Ascending aorta (tissue), 2 donors: Measurements from ENCODE around the gene PBRM1. TPM values are rescaled to one million over a fixed set of nuclear protein-coding genes. Genes with fewer than 3 reads are reported as not detected.

ENCODE experiments used
- DNase-seq, 2 donors: peaks; one replicate each; pipeline ENCODE4 v3.0.0-alpha.2; 2019; ENCODE audit warnings: low spot score in 2 of 2
- H3K27ac ChIP-seq, 2 donors: fragments of 200-600 bp; sonication (generic); one replicate each; pipeline ENCODE4 v1.5.1; 2016 to 2017; ENCODE audit warnings: mild to moderate bottlenecking in 1 of 2
- H3K27me3 ChIP-seq: fragments of 200-600 bp; sonication (generic); one replicate; pipeline ENCODE4 v1.5.1; 2017
- H3K36me3 ChIP-seq, 2 donors: fragments of 200-600 bp; sonication (generic); one replicate each; pipeline ENCODE4 v1.5.1; 2016
- H3K4me1 ChIP-seq, 2 donors: fragments of 200-600 bp; sonication (generic); one replicate each; pipeline ENCODE4 v1.5.1; 2016 to 2017; ENCODE audit warnings: mild to moderate bottlenecking in 1 of 2
- H3K4me3 ChIP-seq, 2 donors: fragments of 200-600 bp; sonication (generic); one replicate each; pipeline ENCODE4 v1.5.1; 2016 to 2017; ENCODE audit warnings: mild to moderate bottlenecking in 1 of 2
- H3K9me3 ChIP-seq, 2 donors: fragments of 200-600 bp; sonication (generic); one replicate each; pipeline ENCODE4 v1.5.1; 2016
- intact Hi-C: fragments of 100-400 bp; cut with DNase I; formaldehyde crosslinking; loops from one replicate; pipeline ENCODE4 v1.15.1; 2023
- total RNA-seq: library from RNA; depleted of rRNA; stranded (reverse); fragments of >200 nt; gene quantifications from one replicate; pipeline ENCODE4 v1.1.0, GENCODE V29; 2016
- TF ChIP-seq, protein P1 (sequence below), 3 experiments: fragments of 200-600 bp in 2 of 3; fragments of 450-650 bp in 1 of 3; sonication (generic) in 2 of 3; IDR thresholded peaks; one replicate each; pipeline ENCODE4 v1.5.1; 2016 to 2019; ENCODE audit warnings: antibody characterized with exemption in 3 of 3, mild to moderate bottlenecking in 1 of 3, moderate library complexity in 1 of 3

PBRM1 gene
- total RNA-seq, 1 donor from 2014 or later, result 36.7 TPM

DNA sequence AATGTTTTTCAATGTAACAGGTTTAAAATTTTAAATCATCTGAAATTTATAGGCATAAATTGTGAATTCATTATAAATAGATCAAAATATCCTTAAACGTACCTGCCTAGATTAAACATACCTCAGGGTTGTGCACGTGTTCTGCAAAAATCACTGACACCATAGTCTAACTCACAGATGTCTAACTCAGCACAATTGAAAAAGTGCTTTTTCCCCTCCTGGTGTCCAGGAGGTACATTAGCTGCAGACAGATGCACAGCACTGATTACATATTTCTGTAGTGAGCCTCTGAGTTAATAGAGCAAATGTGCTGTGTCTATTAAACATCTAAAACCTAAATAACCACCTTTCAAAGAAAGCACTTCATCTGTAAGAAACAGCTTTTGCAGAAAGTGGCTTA lies 138.6 kb downstream of the PBRM1 start:
- intact Hi-C loops, result no loop called here
- Histone ChIP-seq H3K9me3 (no peaks in the 10 kb centered on the region), H3K27me3 (no peaks in the 10 kb centered on the region), H3K4me3 (no peak overlapping the region), H3K27ac (no peak overlapping the region), H3K36me3 (peaks cover 30 to 46% of the 10 kb centered on the region in 2 donors), H3K4me1 (no peaks in the 10 kb centered on the region)
- TF ChIP-seq, protein P1, sequence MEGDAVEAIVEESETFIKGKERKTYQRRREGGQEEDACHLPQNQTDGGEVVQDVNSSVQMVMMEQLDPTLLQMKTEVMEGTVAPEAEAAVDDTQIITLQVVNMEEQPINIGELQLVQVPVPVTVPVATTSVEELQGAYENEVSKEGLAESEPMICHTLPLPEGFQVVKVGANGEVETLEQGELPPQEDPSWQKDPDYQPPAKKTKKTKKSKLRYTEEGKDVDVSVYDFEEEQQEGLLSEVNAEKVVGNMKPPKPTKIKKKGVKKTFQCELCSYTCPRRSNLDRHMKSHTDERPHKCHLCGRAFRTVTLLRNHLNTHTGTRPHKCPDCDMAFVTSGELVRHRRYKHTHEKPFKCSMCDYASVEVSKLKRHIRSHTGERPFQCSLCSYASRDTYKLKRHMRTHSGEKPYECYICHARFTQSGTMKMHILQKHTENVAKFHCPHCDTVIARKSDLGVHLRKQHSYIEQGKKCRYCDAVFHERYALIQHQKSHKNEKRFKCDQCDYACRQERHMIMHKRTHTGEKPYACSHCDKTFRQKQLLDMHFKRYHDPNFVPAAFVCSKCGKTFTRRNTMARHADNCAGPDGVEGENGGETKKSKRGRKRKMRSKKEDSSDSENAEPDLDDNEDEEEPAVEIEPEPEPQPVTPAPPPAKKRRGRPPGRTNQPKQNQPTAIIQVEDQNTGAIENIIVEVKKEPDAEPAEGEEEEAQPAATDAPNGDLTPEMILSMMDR (IDR thresholded peaks at IDR 0.05), result no peak
- DNase-seq, result no peak

DNA sequence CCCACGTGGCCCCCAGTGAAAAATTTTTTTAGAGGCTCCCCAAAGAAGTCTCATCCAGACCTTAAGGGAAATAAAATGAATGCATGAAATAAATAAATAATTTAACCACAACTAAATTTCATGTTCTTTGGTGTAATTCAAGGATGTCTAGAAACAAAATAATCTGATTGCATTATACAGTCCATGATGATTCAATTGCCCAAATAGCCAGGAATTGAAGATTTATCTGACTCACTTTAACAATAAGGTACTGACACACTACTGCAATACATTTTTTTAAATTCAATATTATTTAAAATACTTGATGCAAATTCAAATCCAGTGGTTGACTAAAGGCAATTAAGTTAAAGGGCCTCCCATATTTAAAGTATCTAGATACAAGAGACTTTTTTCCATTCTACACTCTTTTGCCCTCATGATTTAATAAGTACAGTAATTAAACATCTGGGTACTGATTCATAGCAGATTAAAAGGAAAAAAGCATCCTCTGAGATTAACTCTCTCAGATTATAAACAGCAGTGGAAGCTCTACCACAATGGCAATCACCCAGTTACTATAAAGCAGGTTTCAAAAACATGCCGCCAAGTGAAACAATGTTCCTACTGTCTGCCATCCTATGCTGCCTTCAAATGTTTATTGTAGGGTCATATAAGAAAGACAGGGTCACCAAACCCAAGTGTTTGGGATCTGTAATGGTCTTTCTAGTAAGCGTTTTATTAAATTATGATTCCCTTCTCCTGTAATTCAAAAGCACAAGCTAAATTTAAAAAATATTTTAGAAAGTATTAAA lies 139.4 kb downstream of the PBRM1 start:
- no peaks in the 10 kb centered on the region for H3K27me3 ChIP-seq
- intact Hi-C loops, result no loop called here
- H3K36me3 ChIP-seq, result peaks cover 29 to 42% of the 10 kb centered on the region in 2 donors
- TF ChIP-seq, protein P1 (IDR thresholded peaks at IDR 0.05), result no peak
- no peak overlapping the region for H3K27ac ChIP-seq
- no peaks in the 10 kb centered on the region for H3K9me3 ChIP-seq
- no peaks in the 10 kb centered on the region for H3K4me1 ChIP-seq
- H3K4me3 ChIP-seq, result no peak overlapping the region
- no peak for DNase-seq

DNA sequence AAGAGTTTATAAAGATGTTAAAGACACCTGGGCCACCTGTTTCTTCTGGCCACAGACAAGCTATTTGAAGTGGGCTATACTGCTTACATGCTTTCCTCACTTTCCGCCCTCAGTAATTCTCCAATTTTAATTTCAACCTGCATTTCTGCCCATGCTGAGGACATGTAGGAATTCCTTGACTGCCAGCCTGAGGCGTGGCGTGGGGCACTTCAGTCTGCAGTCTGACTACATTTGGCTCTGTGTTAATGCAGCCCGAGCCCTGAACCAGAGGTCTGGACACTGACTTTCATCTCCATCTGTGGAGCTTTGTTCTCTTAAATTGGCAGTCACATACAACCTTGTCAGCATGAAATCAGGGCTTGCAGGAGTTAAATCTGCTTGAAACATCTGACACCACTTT lies 140.8 kb downstream of the PBRM1 start:
- no peak for DNase-seq
- Histone ChIP-seq H3K4me3 (no peak overlapping the region), H3K36me3 (peaks cover 17 to 36% of the 10 kb centered on the region in 2 donors), H3K27me3 (no peaks in the 10 kb centered on the region), H3K4me1 (no peaks in the 10 kb centered on the region), H3K9me3 (no peaks in the 10 kb centered on the region), H3K27ac (no peak overlapping the region)
- TF ChIP-seq, protein P1 (IDR thresholded peaks at IDR 0.05), result no peak
- intact Hi-C loops, result no loop called here

GRCh38 chr3:52541050-52541449 lies 144.7 kb downstream of the PBRM1 start:
- Histone ChIP-seq H3K27ac (no peak overlapping the region), H3K36me3 (peaks cover 0 to 17% of the 10 kb centered on the region in 2 donors), H3K9me3 (no peaks in the 10 kb centered on the region), H3K4me1 (peaks cover 11 to 19% of the 10 kb centered on the region in 2 donors), H3K27me3 (no peaks in the 10 kb centered on the region), H3K4me3 (no peak overlapping the region)
- intact Hi-C loops, result no loop called here
- TF ChIP-seq, protein P1 (IDR thresholded peaks at IDR 0.05), result no peak
- DNase-seq, result no peak

GRCh38 chr3:52539010-52539653 lies 146.6 kb downstream of the PBRM1 start:
- no peak for DNase-seq
- TF ChIP-seq, protein P1 (IDR thresholded peaks at IDR 0.05), result no peak
- peak overlapping the region in 1 of 2 donors; percentile 78 for H3K4me3 ChIP-seq
- H3K36me3 ChIP-seq, result peaks cover 0 to 10% of the 10 kb centered on the region in 2 donors
- no peaks in the 10 kb centered on the region for H3K9me3 ChIP-seq
- no peaks in the 10 kb centered on the region for H3K27me3 ChIP-seq
- H3K27ac ChIP-seq, result no peak overlapping the region
- peaks cover 11 to 21% of the 10 kb centered on the region in 2 donors for H3K4me1 ChIP-seq
- intact Hi-C loops, result loop anchor here (5.0 to 10.0 kb wide), 3 partner anchors 148 to 387 kb away; partner anchors contain the start of genes GNL3, PBRM1, POC1A and STIMATE
